Posterior cingulate gyrus (tissue), 11 donors: Measurements from ENCODE around the gene DGKG.

Experiments used
- DNase-seq, 10 donors: peaks; one replicate each; pipeline versions ENCODE4 v3.0.0 to v3.0.0-alpha.2; 2020 to 2021; ENCODE audit warnings: mixed read lengths in 3 of 10
- intact Hi-C: fragments of 100-400 bp; cut with DNase I; formaldehyde crosslinking; loops from one replicate; pipeline ENCODE4 v1.15.1; 2023

Gene DGKG

GRCh38 chr3:186154641-186155040 is 207.4 kb downstream of the DGKG start:
- DNase-seq, result no peak
- intact Hi-C loops, result no loop called here

- intact Hi-C loops, result no loop called here
- DNase-seq, result no peak
Measured at GRCh38 chr3:186152889-186153292, 209.1 kb downstream of the DGKG start.

GRCh38 chr3:186152361-186152798 is 209.7 kb downstream of the DGKG start:
- intact Hi-C loops, result no loop called here
- no peak for DNase-seq

GRCh38 chr3:186151077-186151971 is 210.7 kb downstream of the DGKG start:
- no peak for DNase-seq
- intact Hi-C loops, result no loop called here

- DNase-seq, result no peak
- intact Hi-C loops, result no loop called here
Measured at GRCh38 chr3:186150041-186150830, 211.8 kb downstream of the DGKG start.

- no peak for DNase-seq
- intact Hi-C loops, result no loop called here
Measured at GRCh38 chr3:186149319-186149960, 212.6 kb downstream of the DGKG start.

GRCh38 chr3:186144257-186144656 is 217.8 kb downstream of the DGKG start:
- intact Hi-C loops, result no loop called here
- DNase-seq, result no peak

GRCh38 chr3:186143250-186143649 is 218.8 kb downstream of the DGKG start:
- intact Hi-C loops, result no loop called here
- peak in 9 of 10 donors; percentile 29 to 91 (median 66) for DNase-seq

- no peak for DNase-seq
- intact Hi-C loops, result no loop called here
Measured at GRCh38 chr3:186142393-186142932, 219.6 kb downstream of the DGKG start.

- intact Hi-C loops, result no loop called here
- no peak for DNase-seq
Measured at GRCh38 chr3:186141790-186142189, 220.2 kb downstream of the DGKG start.

- peak in 7 of 10 donors; percentile 21 to 90 (median 34) for DNase-seq
- intact Hi-C loops, result no loop called here
Measured at GRCh38 chr3:186138272-186138981, 223.6 kb downstream of the DGKG start.

GRCh38 chr3:186137051-186137685 is 224.9 kb downstream of the DGKG start:
- intact Hi-C loops, result no loop called here
- DNase-seq, result no peak

- no peak for DNase-seq
- intact Hi-C loops, result no loop called here
Measured at GRCh38 chr3:186133980-186134379, 228.1 kb downstream of the DGKG start.

GRCh38 chr3:186132487-186132886 is 229.5 kb downstream of the DGKG start:
- DNase-seq, result no peak
- intact Hi-C loops, result no loop called here

GRCh38 chr3:186129206-186129605 is 232.8 kb downstream of the DGKG start:
- no peak for DNase-seq
- intact Hi-C loops, result no loop called here

- intact Hi-C loops, result no loop called here
- DNase-seq, result no peak
Measured at GRCh38 chr3:186128158-186128557, 233.9 kb downstream of the DGKG start.

GRCh38 chr3:186127463-186127862 is 234.6 kb downstream of the DGKG start:
- no peak for DNase-seq
- intact Hi-C loops, result no loop called here

GRCh38 chr3:186125118-186125517 is 236.9 kb downstream of the DGKG start:
- DNase-seq, result no peak
- intact Hi-C loops, result no loop called here

- intact Hi-C loops, result no loop called here
- DNase-seq, result no peak
Measured at GRCh38 chr3:186124592-186124991, 237.4 kb downstream of the DGKG start.

GRCh38 chr3:186123012-186123411 is 239.0 kb downstream of the DGKG start:
- intact Hi-C loops, result no loop called here
- no peak for DNase-seq
